Measurements from ENCODE around the gene CIDEC.

CIDEC gene

DNA sequence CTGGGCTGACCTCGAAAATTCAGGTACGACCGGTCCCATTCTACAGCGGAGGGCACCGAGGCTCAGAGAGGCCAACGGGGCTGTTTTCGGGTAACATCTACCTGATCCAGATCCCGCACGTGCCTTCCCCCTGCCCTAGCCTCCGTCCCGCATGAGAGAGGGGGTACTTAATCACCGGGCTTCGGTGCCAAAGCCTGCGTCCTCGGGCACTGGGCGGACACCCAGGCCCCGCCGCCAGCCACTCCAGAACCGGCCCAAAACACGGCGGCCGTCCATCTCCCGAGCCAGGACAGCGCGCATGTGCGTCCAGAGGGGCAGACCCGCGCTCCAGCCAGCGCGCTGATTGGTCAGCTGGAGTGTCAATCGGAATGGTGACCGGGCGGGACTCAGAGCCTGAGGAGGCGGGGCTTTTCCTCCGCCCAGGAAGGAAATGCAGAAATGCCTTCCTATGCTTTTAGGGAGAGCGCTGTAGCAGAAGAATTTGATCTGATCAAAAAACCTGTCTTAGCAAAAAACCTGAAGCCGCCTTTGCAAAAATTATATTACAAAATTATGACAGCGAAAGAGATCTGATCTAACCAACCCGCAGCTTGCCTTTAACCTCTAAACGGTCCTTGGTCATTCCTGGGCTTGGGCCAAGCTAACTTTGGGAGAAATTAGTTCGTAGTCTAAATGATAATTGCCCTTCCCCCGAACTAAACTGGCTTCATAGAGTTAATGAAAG is 36.2 kb downstream of the CIDEC start, which contains the start of gene RPUSD3:
Gene RPUSD3 (minus strand): TSS at position 294 of the 724 bp plus-strand sequence. CDS start 18 bp downstream, at position 276.
- TF ChIP-seq, protein P1, sequence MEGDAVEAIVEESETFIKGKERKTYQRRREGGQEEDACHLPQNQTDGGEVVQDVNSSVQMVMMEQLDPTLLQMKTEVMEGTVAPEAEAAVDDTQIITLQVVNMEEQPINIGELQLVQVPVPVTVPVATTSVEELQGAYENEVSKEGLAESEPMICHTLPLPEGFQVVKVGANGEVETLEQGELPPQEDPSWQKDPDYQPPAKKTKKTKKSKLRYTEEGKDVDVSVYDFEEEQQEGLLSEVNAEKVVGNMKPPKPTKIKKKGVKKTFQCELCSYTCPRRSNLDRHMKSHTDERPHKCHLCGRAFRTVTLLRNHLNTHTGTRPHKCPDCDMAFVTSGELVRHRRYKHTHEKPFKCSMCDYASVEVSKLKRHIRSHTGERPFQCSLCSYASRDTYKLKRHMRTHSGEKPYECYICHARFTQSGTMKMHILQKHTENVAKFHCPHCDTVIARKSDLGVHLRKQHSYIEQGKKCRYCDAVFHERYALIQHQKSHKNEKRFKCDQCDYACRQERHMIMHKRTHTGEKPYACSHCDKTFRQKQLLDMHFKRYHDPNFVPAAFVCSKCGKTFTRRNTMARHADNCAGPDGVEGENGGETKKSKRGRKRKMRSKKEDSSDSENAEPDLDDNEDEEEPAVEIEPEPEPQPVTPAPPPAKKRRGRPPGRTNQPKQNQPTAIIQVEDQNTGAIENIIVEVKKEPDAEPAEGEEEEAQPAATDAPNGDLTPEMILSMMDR (IDR thresholded peaks at IDR 0.05; ENCODE audit: low read depth, low read length, missing control alignments): no peak
- H3K4me3 ChIP-seq (ENCODE audit: low read depth, low read length): peak within 1 kb of the TSS; percentile 91
- in situ Hi-C loops (cut with HindIII; ENCODE audit: low sequenced_read_pairs): no loop called here
- peak; percentile 90 for DNase-seq (ENCODE audit: low read depth)

DNA sequence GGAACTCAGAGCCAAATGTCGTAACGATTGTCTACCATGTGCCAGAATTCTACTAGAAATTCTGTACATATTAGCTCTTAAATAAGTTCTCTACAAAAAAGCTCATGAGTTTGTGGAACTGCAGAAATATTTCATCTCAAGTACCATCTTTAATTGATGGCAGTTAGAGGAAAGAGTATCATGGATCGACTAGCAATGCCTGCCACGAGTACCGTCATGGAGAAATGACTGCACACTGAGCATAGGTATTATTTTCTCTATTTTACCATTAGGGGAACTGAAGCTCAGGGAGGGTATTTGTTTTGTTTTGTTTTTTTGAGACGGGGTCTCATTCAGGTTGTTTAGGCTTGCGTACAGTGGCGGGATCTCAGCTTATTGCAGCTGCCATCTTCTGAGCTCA is 39.0 kb downstream of the CIDEC start:
- TF ChIP-seq, protein P1 (IDR thresholded peaks at IDR 0.05; ENCODE audit: low read depth, low read length, missing control alignments): no peak
- in situ Hi-C loops (cut with HindIII; ENCODE audit: low sequenced_read_pairs): no loop called here
- no peak overlapping the region for H3K4me3 ChIP-seq (ENCODE audit: low read depth, low read length)
- no peak for DNase-seq (ENCODE audit: low read depth)

DNA sequence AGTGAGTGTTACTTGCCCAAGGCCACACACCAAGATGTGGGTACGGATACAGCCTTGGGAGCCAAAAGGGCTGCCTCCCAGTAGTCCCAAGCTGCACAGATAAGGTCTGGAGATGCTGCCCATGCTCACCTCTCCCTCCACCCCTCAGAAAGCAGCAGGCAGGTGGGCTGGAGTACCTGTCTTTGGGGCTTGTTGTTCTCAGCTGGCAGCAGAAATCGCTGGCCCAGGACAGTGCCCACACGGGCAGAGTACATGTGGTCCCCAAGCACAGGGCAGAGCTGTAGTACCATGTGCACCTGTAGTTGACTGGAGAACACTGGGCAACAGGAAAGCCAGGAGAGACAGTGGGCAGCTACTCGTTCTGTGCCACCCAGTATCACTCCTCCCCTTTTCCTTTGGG is 41.2 kb downstream of the CIDEC start:
- DNase-seq (ENCODE audit: low read depth): no peak
- H3K4me3 ChIP-seq (ENCODE audit: low read depth, low read length): no peak overlapping the region
- TF ChIP-seq, protein P1 (IDR thresholded peaks at IDR 0.05; ENCODE audit: low read depth, low read length, missing control alignments): no peak
- in situ Hi-C loops (cut with HindIII; ENCODE audit: low sequenced_read_pairs): no loop called here

DNA sequence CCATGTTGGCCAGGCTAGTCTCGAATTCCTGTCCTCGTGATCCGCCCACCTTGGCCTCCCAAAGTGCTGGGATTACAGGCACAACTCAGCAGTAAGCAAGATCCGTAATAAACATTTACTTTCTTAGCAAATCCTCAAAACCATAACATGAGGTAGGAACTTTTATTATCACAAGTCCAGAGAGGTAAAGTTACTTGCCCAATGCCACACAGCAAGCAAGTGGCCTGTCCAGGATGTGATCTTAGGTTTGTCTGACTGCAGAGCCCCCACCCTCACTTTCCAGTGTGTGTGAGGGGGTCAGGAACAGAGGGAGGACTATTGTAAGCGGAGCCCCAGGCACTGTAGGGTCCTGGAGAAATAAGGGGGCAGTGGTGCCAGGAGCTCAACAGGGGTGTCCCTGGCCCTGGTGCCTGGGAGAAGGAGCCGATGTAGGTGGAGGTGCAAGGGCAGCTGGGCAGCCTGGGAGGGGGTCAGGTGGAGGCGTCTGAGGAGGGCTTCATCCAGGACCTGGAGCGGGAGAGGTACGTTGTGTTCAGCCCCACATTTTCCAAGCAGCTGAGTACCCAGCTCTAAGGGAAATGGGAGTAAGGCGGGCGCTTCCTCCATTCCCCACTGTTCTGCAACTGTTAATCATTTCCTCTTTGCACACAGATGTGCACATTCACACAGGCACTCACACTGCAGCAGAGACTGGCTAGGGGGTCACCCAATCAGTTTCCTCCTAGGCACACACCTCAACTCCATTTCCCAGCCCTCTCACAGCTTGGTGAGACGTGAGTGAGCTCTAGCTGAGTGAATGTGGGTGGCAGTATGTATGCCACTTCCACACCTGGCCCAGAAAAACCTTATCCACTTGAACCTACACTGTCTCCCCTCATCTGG is 42.1 kb downstream of the CIDEC start:
- no peak overlapping the region for H3K4me3 ChIP-seq (ENCODE audit: low read depth, low read length)
- no peak for DNase-seq (ENCODE audit: low read depth)
- in situ Hi-C loops (cut with HindIII; ENCODE audit: low sequenced_read_pairs): no loop called here
- TF ChIP-seq, protein P1 (IDR thresholded peaks at IDR 0.05; ENCODE audit: low read depth, low read length, missing control alignments): no peak

DNA sequence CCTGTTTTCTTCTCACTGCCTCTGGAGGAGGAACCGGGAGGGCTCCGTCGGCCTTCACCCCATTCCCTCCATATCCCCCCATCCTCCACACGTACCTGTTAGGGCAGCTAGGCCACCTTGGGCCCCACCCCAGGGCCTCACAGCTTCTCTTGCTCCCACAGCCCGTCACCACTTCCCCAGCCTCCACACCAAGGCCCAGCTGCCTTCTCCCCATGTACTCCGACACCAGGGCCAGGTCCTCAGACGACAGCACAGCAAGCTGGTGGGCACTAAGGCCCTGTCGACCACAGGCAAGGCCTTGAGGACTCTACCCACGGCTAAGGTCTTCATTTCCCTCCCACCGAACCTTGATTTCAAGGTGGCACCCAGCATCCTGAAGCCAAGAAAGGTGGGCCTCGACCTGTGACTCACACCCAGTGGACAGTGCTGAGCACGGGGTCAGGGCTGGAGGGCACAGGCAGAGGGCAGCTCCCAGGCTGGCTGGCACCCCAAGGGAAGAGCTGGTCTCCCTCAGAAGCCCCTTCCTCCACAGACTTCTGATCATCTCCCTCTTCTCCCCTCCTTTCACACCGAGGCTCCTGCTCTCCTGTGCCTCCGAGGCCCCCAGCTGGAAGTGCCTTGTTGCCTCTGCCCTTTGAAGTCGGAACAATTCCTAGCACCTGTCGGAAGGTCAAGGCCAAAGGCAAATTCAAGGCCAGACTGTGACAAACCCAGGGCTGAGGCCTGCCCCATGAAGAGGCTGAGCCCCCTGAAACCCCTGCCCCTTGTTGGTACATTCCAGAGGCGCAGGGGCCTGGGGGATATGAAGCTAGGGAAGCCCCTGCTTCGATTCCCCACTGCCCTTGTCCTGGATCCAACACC is 45.3 kb downstream of the CIDEC start:
- H3K4me3 ChIP-seq (ENCODE audit: low read depth, low read length): no peak overlapping the region
- no peak for DNase-seq (ENCODE audit: low read depth)
- TF ChIP-seq, protein P1 (IDR thresholded peaks at IDR 0.05; ENCODE audit: low read depth, low read length, missing control alignments): no peak
- in situ Hi-C loops (cut with HindIII; ENCODE audit: low sequenced_read_pairs): no loop called here

DNA sequence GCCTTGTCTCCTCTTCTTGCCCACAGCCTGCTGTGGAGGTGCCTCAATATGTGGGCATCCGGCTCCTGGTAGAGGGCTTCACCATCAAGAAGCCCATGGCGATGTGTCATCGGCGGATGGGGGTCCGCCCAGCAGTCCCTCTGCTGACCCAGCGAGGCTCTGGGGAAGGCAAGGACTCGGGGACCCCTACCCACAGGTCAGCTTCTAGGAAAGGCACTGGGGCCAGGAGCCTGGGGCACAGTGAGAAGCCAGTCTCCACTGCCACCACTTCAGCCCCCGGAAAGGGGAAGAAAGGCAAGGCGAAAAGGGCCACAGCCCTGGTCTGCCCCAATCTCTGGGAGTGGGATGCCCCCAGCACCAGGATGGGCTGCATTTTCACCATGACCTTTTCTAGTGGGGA is 47.0 kb downstream of the CIDEC start:
- H3K4me3 ChIP-seq (ENCODE audit: low read depth, low read length): no peak overlapping the region
- in situ Hi-C loops (cut with HindIII; ENCODE audit: low sequenced_read_pairs): no loop called here
- TF ChIP-seq, protein P1 (IDR thresholded peaks at IDR 0.05; ENCODE audit: low read depth, low read length, missing control alignments): no peak
- no peak for DNase-seq (ENCODE audit: low read depth)
